ENCODE measurements around the gene TIMM44.

GRCh38 chr19:7955696-7956095, 12.2 kb upstream of the TIMM44 start:
- TF ChIP-seq, protein P1, sequence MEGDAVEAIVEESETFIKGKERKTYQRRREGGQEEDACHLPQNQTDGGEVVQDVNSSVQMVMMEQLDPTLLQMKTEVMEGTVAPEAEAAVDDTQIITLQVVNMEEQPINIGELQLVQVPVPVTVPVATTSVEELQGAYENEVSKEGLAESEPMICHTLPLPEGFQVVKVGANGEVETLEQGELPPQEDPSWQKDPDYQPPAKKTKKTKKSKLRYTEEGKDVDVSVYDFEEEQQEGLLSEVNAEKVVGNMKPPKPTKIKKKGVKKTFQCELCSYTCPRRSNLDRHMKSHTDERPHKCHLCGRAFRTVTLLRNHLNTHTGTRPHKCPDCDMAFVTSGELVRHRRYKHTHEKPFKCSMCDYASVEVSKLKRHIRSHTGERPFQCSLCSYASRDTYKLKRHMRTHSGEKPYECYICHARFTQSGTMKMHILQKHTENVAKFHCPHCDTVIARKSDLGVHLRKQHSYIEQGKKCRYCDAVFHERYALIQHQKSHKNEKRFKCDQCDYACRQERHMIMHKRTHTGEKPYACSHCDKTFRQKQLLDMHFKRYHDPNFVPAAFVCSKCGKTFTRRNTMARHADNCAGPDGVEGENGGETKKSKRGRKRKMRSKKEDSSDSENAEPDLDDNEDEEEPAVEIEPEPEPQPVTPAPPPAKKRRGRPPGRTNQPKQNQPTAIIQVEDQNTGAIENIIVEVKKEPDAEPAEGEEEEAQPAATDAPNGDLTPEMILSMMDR (IDR thresholded peaks at IDR 0.05) = no peak
- no peak for TF ChIP-seq POLR2A (IDR thresholded peaks at IDR 0.05)

Data from tibial nerve (tissue), 3 donors.